OCI-LY3 (cell line): ENCODE results near the gene ZNF488.

Experiments
- EZH2phosphoT487 ChIP-seq: fragments of 200-600 bp; shearing (Covaris generic); IDR thresholded peaks from 2 replicates; pipeline ENCODE4 v1.6.1; 2018; ENCODE audit warnings: antibody characterized with exemption, mixed run types, low read depth
- TF ChIP-seq, protein P1 (sequence below): fragments of 200-600, 300-600 bp; sonication (generic); IDR thresholded peaks from 2 replicates; pipeline ENCODE4 v1.5.1; 2014; ENCODE audit warnings: antibody characterized with exemption, low read length, low read depth

DNA sequence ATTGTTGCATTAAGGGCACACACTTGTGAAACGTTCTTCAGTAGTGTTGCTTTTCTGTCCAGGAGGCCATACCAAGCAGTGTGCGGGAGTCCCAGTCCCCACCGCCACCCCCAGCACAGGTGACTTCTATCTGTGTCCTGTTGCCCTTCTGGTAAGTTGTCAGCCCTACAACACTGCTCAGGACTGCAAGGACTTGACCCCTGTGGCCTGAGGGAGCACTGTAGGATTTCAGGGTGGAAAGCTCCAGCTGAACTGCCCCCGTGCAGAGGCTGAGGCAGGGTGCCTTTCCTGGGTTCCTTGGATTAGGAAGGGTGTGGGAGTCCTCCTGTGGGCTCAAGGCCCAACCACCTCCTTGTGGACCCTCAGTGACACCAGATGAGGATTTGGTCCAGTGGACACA is 26.8 kb upstream of the ZNF488 start:
- TF ChIP-seq, protein P1, sequence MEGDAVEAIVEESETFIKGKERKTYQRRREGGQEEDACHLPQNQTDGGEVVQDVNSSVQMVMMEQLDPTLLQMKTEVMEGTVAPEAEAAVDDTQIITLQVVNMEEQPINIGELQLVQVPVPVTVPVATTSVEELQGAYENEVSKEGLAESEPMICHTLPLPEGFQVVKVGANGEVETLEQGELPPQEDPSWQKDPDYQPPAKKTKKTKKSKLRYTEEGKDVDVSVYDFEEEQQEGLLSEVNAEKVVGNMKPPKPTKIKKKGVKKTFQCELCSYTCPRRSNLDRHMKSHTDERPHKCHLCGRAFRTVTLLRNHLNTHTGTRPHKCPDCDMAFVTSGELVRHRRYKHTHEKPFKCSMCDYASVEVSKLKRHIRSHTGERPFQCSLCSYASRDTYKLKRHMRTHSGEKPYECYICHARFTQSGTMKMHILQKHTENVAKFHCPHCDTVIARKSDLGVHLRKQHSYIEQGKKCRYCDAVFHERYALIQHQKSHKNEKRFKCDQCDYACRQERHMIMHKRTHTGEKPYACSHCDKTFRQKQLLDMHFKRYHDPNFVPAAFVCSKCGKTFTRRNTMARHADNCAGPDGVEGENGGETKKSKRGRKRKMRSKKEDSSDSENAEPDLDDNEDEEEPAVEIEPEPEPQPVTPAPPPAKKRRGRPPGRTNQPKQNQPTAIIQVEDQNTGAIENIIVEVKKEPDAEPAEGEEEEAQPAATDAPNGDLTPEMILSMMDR = no peak
- TF ChIP-seq EZH2phosphoT487 = no peak
